SH-SY5Y (cell line): ENCODE results near the gene CDC34.

ENCODE experiments used
- GATA2 ChIP-seq: IDR thresholded peaks from 2 replicates; pipeline ENCODE4 v1.6.1; 2011; ENCODE audit warnings: mild to moderate bottlenecking, low read depth, low read length
- GATA3 ChIP-seq: IDR thresholded peaks from 2 replicates; pipeline ENCODE4 v1.6.1; 2011; ENCODE audit warnings: low read depth, mild to moderate bottlenecking, low read length, moderate library complexity

Gene CDC34

DNA sequence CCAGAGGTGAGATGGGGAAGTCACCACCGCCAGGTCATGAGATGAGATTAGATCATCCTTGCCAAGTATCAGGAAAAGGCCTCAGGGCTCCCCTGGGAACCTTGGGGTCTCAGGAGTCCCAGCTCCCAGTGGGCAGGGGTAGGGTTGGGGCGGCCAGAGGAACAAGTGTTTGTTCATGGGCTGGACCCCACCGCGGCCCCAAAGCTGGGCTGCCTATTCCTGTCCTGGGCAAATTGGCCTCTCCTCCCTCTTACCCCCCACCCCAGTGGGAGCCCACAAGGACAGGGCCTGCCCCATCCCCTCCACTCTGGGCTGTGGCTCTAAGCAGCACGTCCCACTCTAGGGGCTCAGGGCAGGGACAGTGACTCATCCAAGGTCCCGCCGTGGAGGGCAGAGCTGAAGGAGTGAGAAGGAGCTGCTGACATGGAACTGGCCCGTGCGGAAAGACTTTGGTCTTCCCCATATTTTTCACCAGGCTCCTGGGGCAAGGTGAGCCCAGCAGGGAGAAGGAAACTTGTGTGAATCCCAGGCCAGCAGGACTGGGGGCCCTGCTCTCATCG is 54.1 kb downstream of the CDC34 start:
- TF ChIP-seq GATA2 (no peak), GATA3 (no peak)

DNA sequence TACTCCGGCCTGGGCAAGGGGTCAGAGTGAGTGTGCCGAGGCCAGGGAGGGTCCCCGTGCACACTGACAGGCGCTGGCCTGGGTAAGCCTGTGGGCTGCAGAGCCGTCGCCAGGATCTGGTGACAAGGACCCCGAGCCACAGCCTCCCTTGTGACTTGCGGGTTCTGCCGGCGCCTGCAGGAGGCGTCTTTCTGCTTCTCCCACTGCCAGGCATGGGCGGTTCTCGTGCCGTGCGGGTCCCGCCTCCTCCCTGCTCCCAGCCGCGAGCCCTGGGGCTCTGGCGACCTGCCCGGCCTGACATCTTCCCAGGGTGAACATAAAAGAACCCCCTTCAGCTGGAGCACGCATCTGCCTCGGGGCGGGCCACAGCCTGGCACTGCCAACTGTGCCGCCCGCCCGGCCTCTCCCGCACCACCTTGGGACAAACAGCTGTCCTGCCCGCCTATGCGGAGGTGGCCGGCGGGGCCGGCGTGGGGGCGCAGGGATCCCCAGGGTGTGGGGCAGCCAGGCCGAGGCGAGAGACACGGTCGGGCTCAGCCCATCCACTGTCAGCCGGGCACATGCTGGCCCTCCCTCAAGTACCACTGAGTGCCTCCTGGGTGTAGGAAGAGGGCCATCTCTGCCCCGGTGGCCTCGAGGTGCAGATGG is 56.7 kb downstream of the CDC34 start:
- TF ChIP-seq GATA2 = no peak
- TF ChIP-seq GATA3 = no peak

DNA sequence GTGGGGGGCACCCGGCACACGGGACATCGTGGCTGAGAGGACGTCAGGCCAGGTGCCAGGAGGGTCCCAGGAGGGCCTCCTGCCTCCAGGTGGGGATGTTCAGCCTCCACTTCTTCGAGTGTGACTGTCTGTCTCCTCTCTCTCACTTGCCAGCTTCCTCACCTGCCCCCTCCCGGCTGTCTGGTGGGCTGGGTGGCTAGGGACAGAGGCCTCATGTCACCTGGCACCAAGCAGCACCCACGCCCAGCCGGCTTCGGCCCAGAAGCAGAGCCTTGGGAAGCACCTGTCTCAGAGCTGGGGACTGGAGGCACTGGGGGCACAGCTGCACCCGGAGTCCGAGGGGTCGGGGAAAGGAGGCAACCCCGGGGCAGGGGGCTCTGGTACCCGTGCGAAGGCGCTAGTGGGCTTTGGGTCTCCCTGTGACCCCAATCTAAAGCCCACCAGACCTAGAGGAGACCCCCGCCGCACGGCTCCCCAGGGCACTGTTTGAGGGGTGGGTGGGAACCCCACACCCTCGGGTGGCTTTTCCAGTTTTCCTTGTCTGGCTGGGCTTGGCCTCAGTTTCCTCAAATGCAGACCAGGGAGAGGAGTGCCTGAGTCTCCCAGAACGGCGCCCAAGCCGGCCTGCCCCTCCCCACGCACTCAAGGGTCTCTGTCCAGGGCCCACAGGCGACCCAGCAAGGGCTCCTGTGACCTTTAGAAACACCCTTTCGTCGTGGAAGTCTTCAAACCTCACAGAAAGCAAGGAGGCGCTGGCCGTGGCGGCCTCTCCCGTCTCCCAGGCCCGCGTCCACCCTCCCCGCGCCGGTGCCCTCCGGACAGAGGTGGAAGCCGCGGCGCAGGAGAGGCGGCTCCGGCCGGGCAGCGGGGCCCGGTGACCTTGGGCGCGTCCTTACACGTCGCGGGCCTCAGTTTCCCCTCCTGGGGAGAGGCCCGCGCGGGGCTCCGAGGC is 57.5 kb downstream of the CDC34 start:
- TF ChIP-seq GATA3 = no peak
- no peak for TF ChIP-seq GATA2

DNA sequence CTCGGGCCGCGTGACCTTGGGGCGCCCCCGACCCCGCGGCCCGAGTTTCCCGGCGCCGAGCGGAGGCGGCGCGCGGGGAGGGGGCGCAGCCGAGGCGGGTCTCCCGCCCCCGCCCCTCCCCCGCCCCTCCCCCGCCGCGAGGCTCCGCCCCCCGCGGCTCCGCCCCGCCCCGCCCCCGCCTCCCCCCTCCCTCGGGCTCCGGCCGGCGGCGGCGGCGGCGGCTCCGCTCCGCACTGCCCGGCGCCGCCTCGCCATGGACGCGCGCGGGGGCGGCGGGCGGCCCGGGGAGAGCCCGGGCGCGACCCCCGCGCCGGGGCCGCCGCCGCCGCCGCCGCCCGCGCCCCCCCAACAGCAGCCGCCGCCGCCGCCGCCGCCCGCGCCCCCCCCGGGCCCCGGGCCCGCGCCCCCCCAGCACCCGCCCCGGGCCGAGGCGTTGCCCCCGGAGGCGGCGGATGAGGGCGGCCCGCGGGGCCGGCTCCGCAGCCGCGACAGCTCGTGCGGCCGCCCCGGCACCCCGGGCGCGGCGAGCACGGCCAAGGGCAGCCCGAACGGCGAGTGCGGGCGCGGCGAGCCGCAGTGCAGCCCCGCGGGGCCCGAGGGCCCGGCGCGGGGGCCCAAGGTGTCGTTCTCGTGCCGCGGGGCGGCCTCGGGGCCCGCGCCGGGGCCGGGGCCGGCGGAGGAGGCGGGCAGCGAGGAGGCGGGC is 58.3 kb downstream of the CDC34 start, which contains the start of gene HCN2:
HCN2 (plus strand) TSS at position 189 of the 703 bp plus-strand sequence; CDS start at position 254, 65 bp downstream.
- TF ChIP-seq GATA3 = no peak
- no peak for TF ChIP-seq GATA2

DNA sequence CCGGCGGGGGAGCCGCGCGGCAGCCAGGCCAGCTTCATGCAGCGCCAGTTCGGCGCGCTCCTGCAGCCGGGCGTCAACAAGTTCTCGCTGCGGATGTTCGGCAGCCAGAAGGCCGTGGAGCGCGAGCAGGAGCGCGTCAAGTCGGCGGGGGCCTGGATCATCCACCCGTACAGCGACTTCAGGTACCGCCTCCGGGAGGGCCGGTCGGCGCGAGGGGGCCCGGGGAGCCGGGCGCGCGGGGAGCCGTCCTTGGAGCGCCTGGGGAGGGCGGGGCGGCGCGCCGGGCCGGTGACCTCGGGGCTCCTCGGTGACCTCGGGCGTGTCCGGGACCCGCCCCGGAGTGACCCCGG is 58.8 kb downstream of the CDC34 start:
- no peak for TF ChIP-seq GATA2
- no peak for TF ChIP-seq GATA3

DNA sequence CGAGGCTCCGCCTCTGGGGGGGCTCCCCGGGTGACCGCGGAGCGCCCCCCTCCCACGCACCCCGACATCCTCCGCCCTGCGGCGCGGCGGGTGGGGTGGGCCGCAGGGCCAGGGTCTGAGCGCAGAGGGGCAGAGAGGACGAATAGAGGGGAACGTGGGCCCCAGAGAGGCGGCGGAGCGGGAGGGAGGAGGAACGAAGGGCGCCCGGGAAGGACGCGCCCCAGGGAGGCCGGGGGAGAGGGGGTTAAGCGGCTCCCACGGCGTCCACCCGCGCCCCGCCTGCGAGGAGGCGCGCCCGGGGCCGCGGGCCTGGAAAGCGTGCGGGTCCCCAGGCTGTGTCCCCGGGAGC is 59.2 kb downstream of the CDC34 start:
- TF ChIP-seq GATA3 (no peak), GATA2 (no peak)

DNA sequence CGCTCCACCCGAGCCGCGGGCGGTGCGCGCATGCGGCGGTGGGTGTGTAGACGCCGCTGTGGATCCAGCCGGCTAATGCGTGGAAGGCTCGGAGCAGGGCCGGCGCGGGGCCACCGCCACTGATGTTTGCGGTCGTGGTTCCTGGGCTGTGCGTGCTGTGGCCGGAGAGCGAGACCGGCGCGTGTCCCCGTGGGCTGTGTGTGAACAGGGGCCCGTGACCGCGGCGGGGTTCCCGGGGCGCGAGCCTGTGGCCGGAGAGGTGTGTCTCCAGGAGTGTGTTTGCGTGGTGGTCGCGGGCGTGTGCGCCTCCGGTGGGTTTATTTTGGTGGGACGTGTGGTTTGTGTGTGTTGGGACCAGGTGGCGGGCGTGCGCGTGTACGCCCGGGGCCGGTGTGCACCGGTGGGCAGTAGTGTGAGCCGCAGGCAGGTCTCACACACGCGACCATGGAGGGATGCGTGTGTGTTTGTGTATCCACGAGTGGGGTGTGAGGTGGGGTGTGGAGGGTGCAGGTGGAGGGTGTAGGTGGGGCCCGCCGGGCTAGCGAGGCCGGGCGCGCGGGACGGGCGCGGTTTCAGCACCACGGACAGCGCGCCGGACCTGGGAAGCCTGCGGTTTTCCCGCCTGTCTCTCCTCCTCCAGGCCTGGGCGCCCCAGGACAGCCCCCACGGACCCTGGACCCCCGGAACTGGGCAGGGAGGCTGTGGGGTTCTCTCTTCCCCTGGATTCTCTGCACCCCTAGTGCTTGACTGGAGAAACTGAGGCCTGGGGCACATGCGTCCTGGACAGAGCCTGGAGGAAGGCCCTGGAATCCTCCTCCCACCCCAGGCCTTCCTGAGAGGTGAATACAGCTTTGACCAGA is 59.8 kb downstream of the CDC34 start:
- no peak for TF ChIP-seq GATA2
- no peak for TF ChIP-seq GATA3
